IMR-90 (cell line): Measurements from ENCODE around the gene SGO2. TPM values are rescaled to one million over a fixed set of nuclear protein-coding genes. Genes with fewer than 3 reads are reported as not detected.

Source experiments
- ATAC-seq: fragments of 200-7000 bp; cut with Tn5 transposase; 2 replicates; pipeline ENCODE4 v1.9.1; 2020; ENCODE audit warnings: low read depth, mild to moderate bottlenecking, moderate library complexity
- BruUV-seq: library from RNA; stranded (reverse); fragments of 400-500 nt; replicated peaks from 2 replicates; lab custom pipeline; 2021; lab: Mats Ljungman, UMichigan
- CTCF ChIA-PET: fragments of 300-600 bp; formaldehyde crosslinking; extraction: SDS; loops from one replicate; lab custom pipeline; 2021; ENCODE audit warnings: antibody characterized with exemption; lab: Yijun Ruan, JAX
- POLR2A ChIA-PET: fragments of 300-600 bp; sonication (Branson Sonifier 250); formaldehyde crosslinking; loops from one replicate; lab custom pipeline; 2022; ENCODE audit warnings: antibody characterized with exemption; ENCODE audit not compliant: unreplicated experiment; lab: Charles Lee
- DNase-seq: peaks from one replicate; pipeline ENCODE4 v3.0.0; 2013
- H2AFZ ChIP-seq: replicated peaks from 2 replicates; pipeline ENCODE3; 2013; ENCODE audit warnings: low read length, mild to moderate bottlenecking; ENCODE audit not compliant: poor library complexity
- H2AK5ac ChIP-seq: 2 replicates; pipeline ENCODE4 v1.6.1; 2013; ENCODE audit warnings: low read depth, low read length, inconsistent platforms
- H2AK9ac ChIP-seq: replicated peaks from 2 replicates; pipeline ENCODE3; 2013; ENCODE audit warnings: mild to moderate bottlenecking, low read depth, low read length, moderate library complexity; ENCODE audit not compliant: poor library complexity
- H2BK120ac ChIP-seq: 2 replicates; pipeline ENCODE4 v1.6.1; 2013; ENCODE audit warnings: low read depth, low read length, inconsistent platforms
- H2BK15ac ChIP-seq: 3 replicates; pipeline ENCODE4 v1.6.1; 2013; ENCODE audit warnings: low read depth, low read length, inconsistent platforms
- H2BK20ac ChIP-seq: 2 replicates; pipeline ENCODE4 v1.6.1; 2013; ENCODE audit warnings: low read depth, mild to moderate bottlenecking, inconsistent platforms, low read length, moderate library complexity
- H2BK5ac ChIP-seq: 2 replicates; pipeline ENCODE4 v1.6.1; 2013; ENCODE audit warnings: mild to moderate bottlenecking, low read depth, low read length, inconsistent platforms; ENCODE audit not compliant: poor library complexity, severe bottlenecking
- H3K14ac ChIP-seq: replicated peaks from 2 replicates; pipeline ENCODE4 v1.6.1; 2013; ENCODE audit warnings: low read depth, low read length, inconsistent platforms
- H3K18ac ChIP-seq: 2 replicates; pipeline ENCODE4 v1.6.1; 2013; ENCODE audit warnings: low read depth, low read length, control low read depth
- H3K23ac ChIP-seq: 2 replicates; pipeline ENCODE4 v1.6.1; 2013; ENCODE audit warnings: low read depth, low read length, inconsistent platforms
- H3K27ac ChIP-seq: 2 replicates; pipeline ENCODE4 v1.5.1; 2013; ENCODE audit warnings: mild to moderate bottlenecking, control low read depth, low read length; ENCODE audit not compliant: insufficient read depth
- H3K27me3 ChIP-seq: 2 replicates; pipeline ENCODE4 v1.6.1; 2013; ENCODE audit warnings: low read length; ENCODE audit not compliant: control insufficient read depth, insufficient read depth
- H3K36me3 ChIP-seq: 2 replicates; pipeline ENCODE4 v1.6.1; 2013; ENCODE audit warnings: low read length, mixed read lengths; ENCODE audit not compliant: control insufficient read depth, insufficient read depth
- H3K4ac ChIP-seq: 2 replicates; pipeline ENCODE4 v1.6.1; 2013; ENCODE audit warnings: low read depth, low read length, inconsistent platforms
- H3K4me1 ChIP-seq: 2 replicates; pipeline ENCODE4 v1.6.1; 2013; ENCODE audit warnings: low read length, mixed read lengths; ENCODE audit not compliant: control insufficient read depth, insufficient read depth
- H3K4me2 ChIP-seq: 2 replicates; pipeline ENCODE4 v1.6.1; 2013; ENCODE audit warnings: low read depth, mild to moderate bottlenecking, control low read depth, low read length, moderate library complexity
- H3K4me3 ChIP-seq: 2 replicates; pipeline ENCODE4 v1.5.1; 2013; ENCODE audit warnings: low read depth, mild to moderate bottlenecking, control low read depth, low read length, moderate library complexity; ENCODE audit not compliant: insufficient read depth
- H3K56ac ChIP-seq: 2 replicates; pipeline ENCODE4 v1.6.1; 2013; ENCODE audit warnings: low read length, inconsistent platforms; ENCODE audit not compliant: insufficient read depth; ENCODE audit errors: extremely low read depth
- H3K79me1 ChIP-seq, 2 experiments: 2 replicates each; pipeline ENCODE4 v1.6.1; 2013; ENCODE audit warnings: low read length in 2 of 2, inconsistent platforms in 1 of 2, low read depth in 1 of 2
- H3K9ac ChIP-seq: 2 replicates; pipeline ENCODE4 v1.6.1; 2013; ENCODE audit warnings: low read depth, low read length, control low read depth
- H3K9me1 ChIP-seq: 2 replicates; pipeline ENCODE4 v1.6.1; 2013; ENCODE audit warnings: low read length, inconsistent platforms; ENCODE audit not compliant: insufficient read depth
- H3K9me3 ChIP-seq: 2 replicates; pipeline ENCODE4 v1.6.1; 2013; ENCODE audit warnings: low read length; ENCODE audit not compliant: control insufficient read depth, insufficient read depth
- H4K20me1 ChIP-seq: 2 replicates; pipeline ENCODE4 v1.6.1; 2013; ENCODE audit warnings: low read length, inconsistent platforms; ENCODE audit not compliant: insufficient read depth
- H4K5ac ChIP-seq: 2 replicates; pipeline ENCODE4 v1.6.1; 2013; ENCODE audit warnings: mild to moderate bottlenecking, low read depth, low read length, control low read depth
- H4K8ac ChIP-seq, 2 experiments: 2 replicates each; pipeline ENCODE4 v1.6.1; 2013; ENCODE audit warnings: low read depth in 2 of 2, low read length in 2 of 2, control low read depth in 1 of 2, inconsistent platforms in 1 of 2
- H4K91ac ChIP-seq: 2 replicates; pipeline ENCODE4 v1.6.1; 2013; ENCODE audit warnings: low read depth, low read length, inconsistent platforms; ENCODE audit not compliant: insufficient read depth
- BHLHE40 ChIP-seq: fragments of 150-350 bp; IDR thresholded peaks from 2 replicates; pipeline ENCODE4 v1.6.1; 2016; ENCODE audit warnings: mild to moderate bottlenecking, low read depth, low read length
- FOS ChIP-seq: fragments of 150-350 bp; IDR thresholded peaks from 2 replicates; pipeline ENCODE4 v1.6.1; 2016; ENCODE audit warnings: low read depth, low read length
- WGBS, 2 experiments: methylation state at CpG; one replicate each; pipeline versions ENCODE4 v1.1.5 to v1.1.7; 2013; ENCODE audit warnings: missing lambda C conversion rate in 2 of 2; ENCODE audit not compliant: insufficient read length in 1 of 2; ENCODE audit errors: extremely low coverage in 2 of 2; 5-methylcytosine and 5-hydroxymethylcytosine counted together
- dilution Hi-C: fragments of 300-500 bp; cut with HindIII; formaldehyde crosslinking; loops from one replicate; pipeline ENCODE4 v1.14.3; 2018; ENCODE audit warnings: low sequenced_read_pairs; ENCODE audit not compliant: unreplicated experiment
- in situ Hi-C: fragments of 300-500 bp; cut with MboI; formaldehyde crosslinking; loops from 3 replicates; pipeline ENCODE4 v1.14.3; 2019; ENCODE audit warnings: low sequenced_read_pairs, inconsistent platforms, mixed read lengths
- intact Hi-C: fragments of 100-400 bp; cut with micrococcal nuclease; formaldehyde crosslinking; loops from 2 replicates; pipeline ENCODE4 v1.10.0; 2022
- polyA plus RNA-seq, 3 experiments: library from polyadenylated mRNA; depleted of rRNA; stranded (reverse); fragments of >200 nt; gene quantifications; 2 replicates each; pipeline ENCODE4 v1.2.3, GENCODE V29; 2012; ENCODE audit warnings: low replicate concordance in 1 of 3
- total RNA-seq: library from RNA; depleted of rRNA; stranded (reverse); fragments of >200 nt; gene quantifications from 2 replicates; pipeline ENCODE4 v1.2.3, GENCODE V29; 2012; rRNA removed

The SGO2 gene
- total and polyA plus RNA-seq, 2 of the 4 experiments (the other 2 are of a cell fraction) = 5.4 to 6.3 TPM

- Histone ChIP-seq H2AK9ac (no peak overlapping the region), H3K36me3 (no peaks in the 10 kb centered on the region), H3K18ac (no peak overlapping the region), H2BK15ac (no peak overlapping the region; the same call in 2 of the 3 replicates), H3K9me1 (peaks cover 13% of the 10 kb centered on the region), H2BK5ac (no peak overlapping the region), H3K4me1 (peaks cover 5% of the 10 kb centered on the region), H2BK20ac (no peak overlapping the region), H3K27ac (no peak overlapping the region), H3K4ac (no peak overlapping the region), H2BK120ac (no peak overlapping the region), H4K8ac (no peak overlapping the region), H4K91ac (no peak overlapping the region), H3K9me3 (no peaks in the 10 kb centered on the region), H4K20me1 (no peaks in the 10 kb centered on the region), H3K4me2 (no peak overlapping the region), H3K27me3 (no peaks in the 10 kb centered on the region), H3K9ac (no peak overlapping the region), H3K14ac (no peak overlapping the region), H3K56ac (no peak overlapping the region), H3K4me3 (no peak overlapping the region), H2AFZ (no peak overlapping the region), H2AK5ac (no peak overlapping the region), H3K23ac (no peak overlapping the region), H3K79me1 (no peaks in the 10 kb centered on the region), H4K5ac (no peak overlapping the region)
- intact Hi-C loops (no loop called here), dilution Hi-C loops (no loop called here), in situ Hi-C loops (no loop called here)
- ChIA-PET CTCF (interaction anchor here (1.9 kb wide), 1 partner anchor 72 kb away, joined by 6 read pairs; no protein-coding TSS in a partner anchor), POLR2A (no interaction called here)
- DNase-seq (no peak), ATAC-seq (no peak)
- no peak for TF ChIP-seq BHLHE40
- TF ChIP-seq FOS = no peak
- no CpG with 5 or more reads among the region's 1 CpG for WGBS, 2 experiments
- BruUV-seq = no TSS peak
Observed at GRCh38 chr2:200631287-200631686, 105.3 kb downstream of the SGO2 start.

Other genes starting within 250 kb of the SGO2 start
- 118 and 145 TPM in 2 replicates for gene SPATS2L, start 219.5 kb upstream of the SGO2 start, total RNA-seq
- gene SPATS2L, start 219.5 kb upstream of the SGO2 start, polyA plus RNA-seq (2012; rRNA removed) = 155 and 175 TPM in 2 replicates
- 10.4 and 12.8 TPM in 2 replicates for gene KCTD18, start 16.1 kb upstream of the SGO2 start, total RNA-seq
- gene KCTD18, start 16.1 kb upstream of the SGO2 start, polyA plus RNA-seq (2012; rRNA removed) = 6.7 and 7.1 TPM in 2 replicates
- 57.2 and 59.9 TPM in 2 replicates for gene AOX1, start 59.8 kb downstream of the SGO2 start, total RNA-seq
- 18.7 and 21.7 TPM in 2 replicates for gene AOX1, start 59.8 kb downstream of the SGO2 start, polyA plus RNA-seq (2012; rRNA removed)